Astrocyte of the spinal cord (primary cell): Measurements from ENCODE around the gene SGCA.

ENCODE experiments used
- DNase-seq: peaks from one replicate; pipeline ENCODE4 v3.0.0; 2011; ENCODE audit warnings: low read depth, low spot score
- H3K4me3 ChIP-seq: 2 replicates; pipeline ENCODE4 v1.5.1; 2011; ENCODE audit warnings: low read depth, mild to moderate bottlenecking, low read length, moderate library complexity
- in situ Hi-C: cut with HindIII; loops from 2 replicates; pipeline ENCODE4 v1.10.0; 2017; ENCODE audit warnings: low sequenced_read_pairs
- TF ChIP-seq, protein P1 (sequence below): IDR thresholded peaks from 2 replicates; pipeline ENCODE4 v1.5.1; 2012; ENCODE audit warnings: low read depth, mild to moderate bottlenecking, low read length, inconsistent platforms

SGCA gene

DNA sequence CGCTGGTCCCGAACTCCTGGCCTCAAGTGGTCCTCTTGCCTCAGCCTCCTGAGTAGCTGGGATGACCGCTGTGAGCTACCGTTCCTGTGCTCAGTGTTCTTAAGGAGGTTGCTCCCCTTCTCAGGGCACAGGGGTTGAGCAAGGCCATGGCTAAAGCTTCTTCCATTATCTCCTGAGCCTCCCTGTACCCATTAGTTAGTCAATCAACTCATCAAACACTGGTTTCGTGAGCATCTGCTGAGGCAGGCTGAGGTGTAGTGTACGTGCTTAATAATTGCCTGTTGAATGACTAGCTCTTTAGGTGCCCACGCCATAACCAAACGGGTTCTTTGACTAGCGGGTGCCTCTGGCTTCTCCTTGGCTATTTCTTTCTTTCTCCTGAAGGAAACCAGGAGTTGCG is 11.7 kb downstream of the SGCA start:
- H3K4me3 ChIP-seq: no peak overlapping the region
- TF ChIP-seq, protein P1, sequence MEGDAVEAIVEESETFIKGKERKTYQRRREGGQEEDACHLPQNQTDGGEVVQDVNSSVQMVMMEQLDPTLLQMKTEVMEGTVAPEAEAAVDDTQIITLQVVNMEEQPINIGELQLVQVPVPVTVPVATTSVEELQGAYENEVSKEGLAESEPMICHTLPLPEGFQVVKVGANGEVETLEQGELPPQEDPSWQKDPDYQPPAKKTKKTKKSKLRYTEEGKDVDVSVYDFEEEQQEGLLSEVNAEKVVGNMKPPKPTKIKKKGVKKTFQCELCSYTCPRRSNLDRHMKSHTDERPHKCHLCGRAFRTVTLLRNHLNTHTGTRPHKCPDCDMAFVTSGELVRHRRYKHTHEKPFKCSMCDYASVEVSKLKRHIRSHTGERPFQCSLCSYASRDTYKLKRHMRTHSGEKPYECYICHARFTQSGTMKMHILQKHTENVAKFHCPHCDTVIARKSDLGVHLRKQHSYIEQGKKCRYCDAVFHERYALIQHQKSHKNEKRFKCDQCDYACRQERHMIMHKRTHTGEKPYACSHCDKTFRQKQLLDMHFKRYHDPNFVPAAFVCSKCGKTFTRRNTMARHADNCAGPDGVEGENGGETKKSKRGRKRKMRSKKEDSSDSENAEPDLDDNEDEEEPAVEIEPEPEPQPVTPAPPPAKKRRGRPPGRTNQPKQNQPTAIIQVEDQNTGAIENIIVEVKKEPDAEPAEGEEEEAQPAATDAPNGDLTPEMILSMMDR: no peak
- DNase-seq: no peak
- in situ Hi-C loops: no loop called here

DNA sequence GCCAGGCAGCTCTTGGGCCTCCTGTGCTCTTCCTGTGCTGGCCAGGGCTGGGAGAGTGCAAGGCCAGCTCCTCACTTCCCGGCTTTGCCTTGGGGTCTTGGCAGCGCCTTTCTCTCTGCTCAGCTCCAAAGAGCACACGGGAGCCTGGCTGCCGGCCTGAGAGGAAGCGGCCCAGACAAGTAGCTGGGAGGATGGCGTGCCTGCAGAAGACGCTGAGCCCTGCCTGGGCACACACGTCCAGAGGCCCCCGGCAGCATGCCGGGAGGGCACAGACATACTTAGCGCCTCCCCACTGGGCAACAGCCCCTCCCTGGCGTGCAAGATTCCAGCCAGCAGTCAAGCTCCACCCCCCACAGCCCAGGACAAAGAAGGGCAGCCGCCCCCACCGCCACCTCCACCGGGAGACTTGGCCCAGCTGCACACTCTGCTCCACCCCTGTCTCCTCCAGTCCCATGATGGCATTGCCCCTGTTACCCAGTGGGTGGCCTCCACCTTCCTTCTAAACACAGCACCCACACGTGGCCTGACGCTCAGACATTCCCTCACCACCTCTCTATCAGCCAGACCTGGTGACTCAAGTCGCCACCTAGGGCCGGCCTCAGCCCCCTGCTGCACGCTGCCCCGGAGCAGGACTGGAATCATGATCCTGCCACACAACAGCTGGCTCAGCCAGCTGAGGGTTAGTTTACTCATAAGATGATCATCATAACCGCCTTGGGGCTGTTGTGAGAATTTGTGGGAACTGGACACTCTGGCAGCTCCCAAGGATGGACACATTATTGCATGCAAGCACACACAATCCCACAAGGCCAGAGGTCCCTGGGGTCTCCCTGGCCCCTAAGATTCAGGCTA is 12.4 kb downstream of the SGCA start:
- no peak overlapping the region for H3K4me3 ChIP-seq
- in situ Hi-C loops: no loop called here
- TF ChIP-seq, protein P1: peak; percentile 50
- DNase-seq: peak; percentile 99

DNA sequence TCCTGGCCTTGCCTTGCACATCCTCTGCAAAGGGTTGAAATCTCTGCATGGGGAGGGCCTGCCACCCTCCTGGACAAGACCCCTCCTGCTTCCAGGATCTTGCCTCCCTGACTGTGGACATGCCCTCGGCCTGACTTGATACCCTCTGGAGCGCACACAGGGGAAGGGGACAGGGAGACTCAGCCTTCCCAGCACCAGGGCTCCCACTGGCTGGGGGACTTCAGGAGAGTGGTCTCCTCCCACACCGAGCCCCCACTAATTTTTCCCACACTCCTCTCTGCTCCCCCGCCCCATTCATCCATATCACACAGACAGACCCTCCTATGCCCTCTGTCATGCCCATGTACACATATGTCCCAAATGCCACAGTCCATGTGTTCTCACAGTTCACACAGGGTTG is 14.3 kb downstream of the SGCA start:
- in situ Hi-C loops: no loop called here
- TF ChIP-seq, protein P1: no peak
- no peak overlapping the region for H3K4me3 ChIP-seq
- no peak for DNase-seq

DNA sequence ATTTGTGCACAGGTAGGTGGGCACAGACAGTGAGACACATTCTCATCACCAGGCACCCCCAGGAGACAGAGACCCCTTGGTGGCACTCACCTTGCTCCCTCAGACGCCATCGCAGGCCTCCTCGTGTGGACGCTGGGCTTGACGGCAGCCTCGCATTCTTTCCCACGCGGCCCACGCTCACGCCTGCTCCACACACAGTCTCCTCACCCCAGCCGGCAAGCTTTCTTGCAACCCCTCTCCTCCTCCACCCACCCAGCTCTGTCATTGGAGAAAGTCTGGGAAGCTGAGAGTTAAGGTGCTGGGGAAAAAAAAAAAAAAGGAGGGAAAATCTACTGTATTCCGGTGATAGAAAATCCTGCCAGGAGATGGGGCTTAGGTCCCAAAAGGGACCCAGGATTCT is 14.8 kb downstream of the SGCA start:
- TF ChIP-seq, protein P1: no peak
- in situ Hi-C loops: no loop called here
- no peak for DNase-seq
- H3K4me3 ChIP-seq: no peak overlapping the region

DNA sequence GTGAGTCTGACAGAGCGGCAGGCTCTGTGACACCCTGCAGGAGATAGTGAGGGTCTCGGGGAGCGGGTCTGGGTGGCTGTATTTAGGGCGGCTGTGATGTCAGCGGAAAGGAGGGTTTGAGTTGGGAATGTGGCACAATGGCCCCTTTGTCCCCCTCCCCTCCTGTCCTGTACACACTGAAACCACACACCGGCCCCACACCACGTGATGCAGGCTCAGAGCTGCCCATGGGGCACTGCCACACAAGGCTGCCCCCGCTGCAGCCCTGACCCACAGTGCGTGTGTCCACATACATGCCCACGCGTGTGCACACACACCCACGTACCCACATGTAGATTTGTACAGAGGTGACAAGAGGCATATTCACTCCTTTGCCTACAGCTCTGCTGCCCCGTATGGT is 15.3 kb downstream of the SGCA start:
- TF ChIP-seq, protein P1: no peak
- peak; percentile 13 for DNase-seq
- H3K4me3 ChIP-seq: no peak overlapping the region
- in situ Hi-C loops: no loop called here

DNA sequence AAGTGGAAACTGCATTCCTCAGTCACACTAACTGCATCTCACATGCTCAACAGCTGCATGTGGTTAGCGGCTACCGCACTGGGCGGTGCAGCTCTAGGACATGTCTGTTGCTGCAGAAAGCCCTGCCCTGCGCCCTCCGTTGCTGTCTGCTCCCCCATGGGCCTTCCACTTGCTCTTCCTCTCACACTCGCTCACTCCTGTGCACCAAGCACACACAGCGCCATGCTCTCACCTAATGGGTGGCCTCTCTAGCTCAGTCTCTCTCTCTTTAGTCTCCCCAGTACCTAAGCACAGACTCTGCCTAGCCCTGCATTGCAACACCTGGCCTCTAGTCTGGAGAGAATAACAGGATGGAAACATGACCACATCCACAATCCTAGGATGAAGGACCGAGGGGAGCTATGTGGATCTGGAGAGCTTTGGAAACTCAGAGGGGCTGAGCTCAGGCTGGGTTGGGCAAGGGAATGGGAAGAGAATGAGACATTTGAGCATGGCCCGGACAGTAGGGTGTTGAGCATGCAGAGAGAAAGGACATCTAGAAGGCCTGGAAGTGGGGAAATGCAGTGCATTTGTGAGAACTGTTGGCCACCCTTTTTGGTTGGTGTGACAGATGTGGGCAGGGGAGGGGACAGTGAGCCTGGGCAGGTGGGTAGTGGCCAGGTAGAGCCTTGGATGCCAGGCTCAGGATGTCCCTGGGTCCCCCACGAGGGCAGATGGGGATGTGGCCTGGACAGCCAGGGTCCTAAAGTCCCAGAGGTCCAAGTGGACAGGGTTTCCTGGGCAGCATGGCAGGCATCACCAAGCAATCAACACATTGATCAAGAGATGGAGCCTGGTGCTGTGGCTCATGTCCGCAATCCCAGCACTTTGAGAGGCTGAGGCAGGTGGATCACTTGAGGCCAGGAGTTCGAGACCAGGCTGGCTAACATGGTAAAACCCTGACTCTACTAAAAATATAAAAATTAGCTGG is 16.1 kb downstream of the SGCA start:
- in situ Hi-C loops: no loop called here
- no peak overlapping the region for H3K4me3 ChIP-seq
- TF ChIP-seq, protein P1: peak; percentile 6
- peak; percentile 64 for DNase-seq
